ENCODE data around the gene C17orf67. TPM values are rescaled to one million over a fixed set of nuclear protein-coding genes. Genes with fewer than 3 reads are reported as not detected.

C17orf67 gene
- polyA plus RNA-seq, 3 donors = 0.34 to 0.45 (median 0.39) TPM

DNA sequence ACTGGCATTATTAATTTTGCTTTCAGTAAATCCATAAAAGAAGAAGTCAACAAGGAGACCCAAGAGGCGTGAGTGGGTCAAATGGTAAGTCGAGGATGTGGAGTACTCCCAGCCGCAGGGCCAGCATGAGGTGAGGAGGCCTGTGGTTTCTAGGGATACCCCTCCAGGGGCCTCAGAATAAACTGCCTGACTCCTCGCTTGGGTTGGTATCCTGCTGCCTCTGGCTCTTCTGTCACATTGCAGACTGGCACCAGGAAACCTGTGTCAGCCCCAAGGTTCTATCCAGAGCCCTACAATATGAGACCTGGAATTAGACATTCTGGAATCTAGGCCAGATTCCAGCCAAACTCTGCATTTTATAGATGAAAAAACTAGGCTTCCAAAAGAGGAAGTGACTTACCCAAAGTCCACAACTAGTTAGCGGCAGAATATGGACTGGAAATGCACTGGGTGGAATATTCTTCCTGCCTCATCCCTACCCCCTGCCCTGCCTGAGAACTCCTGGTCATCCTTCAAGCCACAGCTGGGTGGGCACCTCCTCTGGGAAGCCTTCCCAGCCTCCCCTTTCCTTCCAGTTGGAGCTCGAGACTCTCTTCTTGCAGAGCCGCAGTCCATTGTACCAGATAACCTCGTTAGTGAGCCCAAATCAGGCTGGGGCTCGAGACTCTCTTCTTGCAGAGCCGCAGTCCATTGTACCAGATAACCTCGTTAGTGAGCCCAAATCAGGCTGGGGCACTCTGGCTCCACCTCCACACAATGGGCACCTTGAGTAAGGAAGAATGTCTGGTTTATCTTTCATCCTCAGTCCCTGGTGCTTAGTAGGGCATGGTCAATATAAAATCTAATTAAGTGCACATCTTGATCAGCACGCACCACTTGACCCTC is 22.6 kb downstream of the C17orf67 start:
- no peak overlapping the region for H3K27ac ChIP-seq (ENCODE audit: low read depth, low read length)
- 83 to 93% (median 86%) methylated on average over 12 of the region's 12 CpGs for WGBS, 3 donors

DNA sequence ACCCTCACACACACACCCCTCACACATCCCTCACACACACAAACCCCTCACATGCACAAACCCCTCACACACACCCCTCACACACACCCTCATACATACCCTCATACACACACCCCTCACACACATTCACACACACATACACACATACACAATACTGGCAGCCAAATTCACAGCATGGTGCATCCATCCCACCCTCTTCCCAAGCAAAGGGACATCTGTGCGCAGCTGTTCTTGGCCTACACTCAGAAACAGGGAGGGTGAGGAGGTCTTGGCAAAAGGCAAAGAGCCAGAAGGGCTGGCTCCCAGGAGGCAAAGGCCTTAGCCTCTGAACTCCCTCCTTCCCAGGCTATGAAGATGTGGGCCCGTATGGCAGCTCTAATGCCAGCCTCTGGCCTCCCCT is 23.4 kb downstream of the C17orf67 start:
- H3K27ac ChIP-seq (ENCODE audit: low read depth, low read length) = no peak overlapping the region
- 65 to 78% (median 78%) methylated on average over 2 of the region's 2 CpGs for WGBS, 3 donors

DNA sequence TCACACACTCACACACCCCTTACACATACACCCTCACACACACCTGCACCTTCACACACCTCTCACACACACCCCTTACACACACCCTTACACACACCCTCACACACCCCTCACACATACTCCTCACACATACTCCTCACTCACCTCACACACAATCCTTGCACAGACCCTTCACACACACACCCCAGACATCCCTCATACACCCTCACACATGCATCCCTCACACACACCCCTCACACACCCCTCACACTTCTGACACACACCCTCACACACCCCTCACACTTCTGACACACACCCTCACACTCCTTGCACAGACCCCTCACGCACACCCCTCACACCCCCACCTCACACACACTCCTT is 23.9 kb downstream of the C17orf67 start:
- no peak overlapping the region for H3K27ac ChIP-seq (ENCODE audit: low read depth, low read length)
- WGBS, 3 donors = 83 to 95% (median 91%) methylated on average over 1 of the region's 1 CpG

DNA sequence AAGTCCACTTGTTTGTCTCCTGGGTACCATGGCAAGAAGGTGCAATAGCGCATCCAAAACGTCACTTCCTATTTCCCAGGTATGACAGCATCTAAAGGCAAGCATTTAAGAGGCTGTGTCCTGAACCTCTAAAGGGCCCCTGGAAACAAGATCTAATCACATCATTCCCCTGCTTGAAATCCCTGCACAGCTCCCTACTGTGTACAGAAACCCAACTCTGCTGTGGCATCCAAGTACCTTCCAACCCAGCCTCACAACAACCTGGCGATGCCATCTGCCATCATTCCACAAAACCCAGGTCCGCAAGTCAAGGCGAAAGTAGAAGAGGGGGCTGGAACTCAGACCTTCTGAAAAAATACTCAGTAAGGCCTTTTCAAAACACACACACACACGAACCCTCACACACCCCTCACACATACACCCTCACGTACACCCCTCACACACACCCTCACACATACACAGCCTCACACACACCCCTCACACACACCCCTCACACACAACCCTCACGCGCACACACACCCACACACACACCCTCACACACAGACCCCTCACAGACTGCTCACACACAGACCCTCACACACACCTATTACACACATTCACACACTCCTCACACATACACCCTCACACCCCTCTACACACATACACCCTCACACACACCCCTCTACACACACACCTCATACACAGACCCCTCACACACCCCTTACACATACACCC is 24.5 kb downstream of the C17orf67 start:
- WGBS, 3 donors = 90 to 95% (median 95%) methylated on average over 9 of the region's 9 CpGs

DNA sequence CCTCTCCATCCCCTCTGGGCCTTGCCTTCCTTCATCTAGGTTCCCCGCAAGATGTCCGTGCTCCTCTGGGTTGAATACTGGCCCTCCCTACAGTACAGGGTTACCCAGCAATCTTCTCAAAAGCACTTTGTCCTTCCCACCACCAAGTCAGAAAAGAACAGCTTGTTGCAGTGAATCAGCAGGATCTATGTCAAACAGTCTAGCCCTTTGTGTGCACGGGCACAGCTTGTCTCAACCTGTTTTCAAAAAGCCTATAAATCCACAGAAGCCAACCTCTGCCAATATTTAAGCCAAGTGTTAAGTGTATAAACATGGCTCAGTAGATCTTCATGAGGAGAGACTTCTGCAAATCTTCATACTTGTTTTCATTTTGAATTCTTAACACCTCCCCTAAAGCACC is 25.2 kb downstream of the C17orf67 start:
- no peak overlapping the region for H3K27ac ChIP-seq (ENCODE audit: low read depth, low read length)
- 81 to 86% (median 83%) methylated on average over 3 of the region's 3 CpGs for WGBS, 3 donors

More for the DNA sequence above, 24.5 kb downstream of the C17orf67 start:
- no peak overlapping the region for H3K27ac ChIP-seq (ENCODE audit: low read depth, low read length)

DNA sequence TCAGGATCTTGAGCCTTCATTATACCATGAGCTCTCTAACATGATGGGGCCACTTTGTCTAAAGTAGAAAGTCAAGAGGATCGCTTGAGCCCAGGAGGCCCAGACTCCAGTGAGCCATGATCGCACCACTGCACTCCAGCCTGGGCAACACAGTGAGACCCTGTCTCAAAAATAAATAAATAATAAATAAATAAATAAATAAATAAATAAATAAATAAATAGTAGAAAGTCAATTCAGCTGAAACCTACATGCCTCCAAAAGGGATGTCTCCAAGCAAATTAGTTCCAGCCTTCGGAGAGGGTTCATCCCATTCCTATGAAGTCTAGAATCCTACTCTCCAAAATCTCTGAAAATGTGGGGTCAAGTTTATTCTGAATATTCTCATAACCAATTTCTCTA is 26.0 kb downstream of the C17orf67 start:
- 97 to 99% (median 97%) methylated on average over 3 of the region's 3 CpGs for WGBS, 3 donors
- H3K27ac ChIP-seq (ENCODE audit: low read depth, low read length) = no peak overlapping the region

DNA sequence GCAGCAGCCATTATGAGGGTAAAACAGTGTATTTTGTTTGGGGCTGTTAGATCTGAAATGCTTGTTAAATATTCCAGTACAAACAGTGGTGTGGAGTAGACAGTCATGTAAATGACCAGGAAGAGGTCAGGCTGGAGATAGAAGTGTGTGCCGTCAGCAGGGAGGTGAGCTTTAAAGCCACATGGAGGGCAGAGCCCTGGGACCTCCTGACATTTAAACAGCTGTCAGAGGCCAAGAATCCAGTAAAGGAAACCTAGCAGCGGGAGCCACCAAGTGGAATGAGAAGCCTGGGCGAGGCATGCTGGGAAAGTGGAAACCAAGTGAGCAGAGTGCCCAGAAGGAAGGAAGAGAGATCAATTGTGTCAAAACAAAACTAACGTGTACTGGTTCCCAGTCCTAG is 26.8 kb downstream of the C17orf67 start:
- no peak overlapping the region for H3K27ac ChIP-seq (ENCODE audit: low read depth, low read length)
- WGBS, 3 donors = 72 to 84% (median 83%) methylated on average over 4 of the region's 4 CpGs

DNA sequence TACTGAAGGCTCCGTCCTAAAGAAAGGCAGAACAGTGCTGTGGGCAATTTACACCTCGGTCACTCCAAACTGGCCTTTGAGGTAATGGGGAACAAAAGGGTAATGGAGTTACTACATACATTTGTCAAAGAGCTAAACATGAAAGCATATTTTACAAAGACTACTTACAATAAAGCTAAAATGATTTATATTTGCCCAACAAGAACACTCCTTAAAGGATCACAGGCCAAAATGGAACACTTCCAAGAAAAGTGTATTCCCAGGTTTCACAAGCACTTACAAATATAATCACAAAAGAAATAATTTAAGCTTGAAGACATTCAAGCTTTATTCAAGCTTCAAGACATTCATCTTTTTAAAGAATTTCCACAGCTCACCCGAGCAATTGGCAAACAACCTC is 29.3 kb downstream of the C17orf67 start:
- H3K27ac ChIP-seq (ENCODE audit: low read depth, low read length) = no peak overlapping the region
- WGBS, 3 donors = 82 to 90% (median 82%) methylated on average over 3 of the region's 3 CpGs

DNA sequence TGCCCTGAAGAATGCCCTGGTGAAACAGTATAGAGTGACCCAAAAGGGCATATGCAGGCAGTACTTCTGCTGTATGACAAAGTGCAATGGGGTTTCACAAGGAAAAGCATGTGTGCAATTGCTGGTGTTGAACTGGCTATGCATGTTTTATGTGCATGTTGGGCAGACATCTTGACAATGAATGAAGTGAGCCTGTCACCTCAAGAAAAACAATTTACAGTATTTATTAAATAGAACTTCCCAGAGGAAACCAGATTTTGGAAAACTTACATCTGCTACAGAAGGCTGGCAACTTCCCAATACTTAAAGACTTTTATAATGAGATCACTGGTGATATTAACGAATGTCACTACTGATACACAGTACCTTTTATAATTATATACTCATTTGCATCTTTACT is 30.6 kb downstream of the C17orf67 start:
- WGBS, 3 donors = 66 to 86% (median 78%) methylated on average over 1 of the region's 1 CpG
- H3K27ac ChIP-seq (ENCODE audit: low read depth, low read length) = no peak overlapping the region

DNA sequence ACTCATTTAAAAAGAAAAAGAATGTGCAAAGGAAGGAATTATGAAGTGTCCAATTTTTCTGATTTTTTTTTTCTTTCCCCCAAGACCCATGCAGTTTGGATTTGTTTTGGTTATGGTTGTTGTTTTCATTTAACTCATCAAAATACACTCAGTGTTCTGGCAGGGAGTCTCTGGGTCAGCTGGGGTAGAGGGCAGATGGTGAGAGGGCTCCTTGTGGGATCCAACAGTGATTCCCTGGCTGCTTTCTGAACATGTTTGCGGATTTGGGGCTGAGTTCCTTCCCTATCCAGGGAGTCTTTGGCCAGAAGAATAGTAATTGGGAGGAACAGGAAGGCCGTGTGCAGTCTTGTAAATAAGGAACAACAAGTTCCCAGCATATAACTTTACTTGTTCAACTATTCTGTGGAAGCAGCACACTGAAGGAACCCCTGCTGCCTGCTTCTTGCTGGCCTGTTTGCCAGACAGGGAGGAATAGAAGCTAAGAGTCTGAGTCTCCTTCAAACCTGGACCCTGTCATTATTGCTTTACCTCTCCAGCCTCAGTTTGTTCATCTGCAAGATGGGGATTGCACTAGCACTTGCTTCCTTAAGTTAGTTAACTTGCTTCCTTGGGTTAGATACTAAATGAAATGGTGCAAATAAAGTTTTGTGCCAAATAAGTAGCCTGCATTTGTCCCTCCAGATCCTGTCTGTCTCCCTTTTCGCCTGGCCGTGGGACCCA is 32.1 kb downstream of the C17orf67 start:
- WGBS, 3 donors = 73 to 84% (median 77%) methylated on average over 4 of the region's 4 CpGs
- no peak overlapping the region for H3K27ac ChIP-seq (ENCODE audit: low read depth, low read length)

DNA sequence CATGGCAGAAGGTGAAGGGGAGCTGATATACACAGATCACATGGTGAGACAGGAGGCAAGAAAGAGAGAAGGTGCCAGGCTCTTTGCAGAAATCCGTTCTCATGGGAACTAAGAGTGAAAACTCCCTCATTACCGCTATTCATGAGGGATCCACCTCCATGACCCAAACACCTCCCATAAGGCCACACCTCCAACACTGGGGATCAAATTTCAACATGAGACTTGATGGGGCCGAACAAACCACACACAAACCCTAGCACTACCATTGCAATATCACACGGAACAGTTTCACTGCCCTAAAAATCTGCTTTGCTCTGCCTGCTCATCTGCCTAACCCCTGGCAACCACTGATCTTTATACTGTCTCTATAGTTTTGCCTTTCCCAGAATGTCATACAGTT is 34.8 kb downstream of the C17orf67 start:
- WGBS, 3 donors = 50 to 67% (median 53%) methylated on average over 4 of the region's 4 CpGs
- H3K27ac ChIP-seq (ENCODE audit: low read depth, low read length) = no peak overlapping the region

DNA sequence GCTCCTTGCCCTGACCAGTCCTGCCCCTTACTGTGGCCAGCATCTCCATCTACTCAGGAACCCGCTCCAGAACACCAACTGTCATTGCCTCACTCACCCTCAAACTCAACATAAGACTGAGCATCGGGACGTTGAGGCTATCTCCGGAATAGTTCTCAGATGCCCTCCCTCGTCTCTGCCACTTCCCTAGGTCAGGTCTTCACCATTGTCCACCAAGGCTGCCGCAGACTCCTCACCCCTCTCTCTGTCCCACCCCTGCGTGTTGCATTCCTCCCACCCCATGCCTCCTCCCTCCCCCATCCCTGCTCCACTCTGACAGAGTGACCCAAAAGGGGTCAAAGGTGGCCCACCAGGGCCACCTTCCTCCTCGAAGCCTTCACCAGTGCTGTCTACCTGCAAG is 37.2 kb downstream of the C17orf67 start:
- H3K27ac ChIP-seq (ENCODE audit: low read depth, low read length) = no peak overlapping the region
- 84 to 94% (median 91%) methylated on average over 8 of the region's 8 CpGs for WGBS, 3 donors

DNA sequence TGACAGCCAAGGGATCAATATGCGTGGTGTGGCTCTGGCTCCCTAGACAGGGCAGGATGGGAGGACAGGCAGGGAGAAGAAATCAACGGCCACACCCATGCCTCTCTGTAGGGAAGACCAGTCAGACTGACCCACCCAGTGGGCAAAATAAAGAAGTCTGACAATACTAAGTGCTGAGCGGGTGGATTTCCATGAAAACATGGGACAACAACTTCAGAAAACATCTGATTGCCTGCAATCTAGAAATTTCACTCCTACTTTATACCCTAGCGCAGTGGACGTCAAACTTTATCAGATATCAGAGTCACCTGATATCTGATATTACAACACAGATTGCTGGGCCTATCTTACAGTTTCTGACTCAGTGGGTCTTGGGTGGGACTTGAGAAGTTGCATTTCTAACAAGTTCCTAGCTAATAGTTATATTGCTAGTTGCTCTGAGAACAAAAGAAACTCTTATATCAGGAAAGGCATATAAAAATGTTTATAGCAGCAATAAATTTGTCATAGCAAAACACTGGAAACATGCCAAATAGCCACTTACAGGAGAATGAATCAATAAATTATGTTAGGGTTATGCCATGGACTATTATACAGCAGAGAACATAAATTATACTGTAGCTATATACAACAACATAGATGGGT is 38.4 kb downstream of the C17orf67 start:
- no peak overlapping the region for H3K27ac ChIP-seq (ENCODE audit: low read depth, low read length)
- 81 to 88% (median 87%) methylated on average over 5 of the region's 5 CpGs for WGBS, 3 donors

DNA sequence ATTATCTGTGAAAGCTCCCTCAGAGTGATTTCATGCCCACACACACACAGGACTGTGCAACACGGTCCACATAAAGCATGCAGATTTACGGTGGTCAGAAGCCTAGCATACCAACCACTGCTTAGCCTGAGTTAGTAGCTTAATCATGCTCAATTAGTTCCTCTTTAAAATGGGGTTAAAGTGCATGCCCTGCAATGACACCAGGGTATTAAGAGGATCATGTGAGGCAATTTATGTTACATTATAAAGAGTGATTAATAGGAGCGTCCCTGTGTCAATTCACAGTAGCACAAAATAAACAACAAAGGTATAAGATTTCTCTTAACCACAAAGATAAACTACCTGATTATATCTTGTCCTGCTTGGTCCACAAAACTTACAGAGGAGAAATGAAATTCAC is 39.8 kb downstream of the C17orf67 start:
- WGBS, 3 donors = 50 to 61% (median 61%) methylated on average over 3 of the region's 3 CpGs
- no peak overlapping the region for H3K27ac ChIP-seq (ENCODE audit: low read depth, low read length)

DNA sequence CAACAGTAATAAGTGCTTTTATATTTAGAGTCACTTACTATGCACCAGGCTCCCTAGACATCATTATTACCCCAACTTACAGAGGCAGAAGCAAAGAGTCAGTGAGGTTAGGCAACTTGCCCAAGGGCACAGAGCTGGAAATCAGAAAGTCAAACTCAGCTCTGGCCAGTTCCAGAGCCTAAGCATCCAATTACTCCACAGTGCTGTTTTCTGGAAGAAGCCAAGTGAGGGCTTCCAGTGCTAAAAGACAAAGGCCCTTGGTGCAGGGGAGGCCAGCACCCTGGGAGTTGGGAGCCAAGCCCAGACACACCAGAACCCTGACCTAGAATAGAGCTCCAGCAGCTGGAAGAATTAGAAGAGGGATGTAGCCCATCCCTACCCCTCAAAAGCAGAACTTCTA is 40.2 kb downstream of the C17orf67 start:
- H3K27ac ChIP-seq (ENCODE audit: low read depth, low read length) = no peak overlapping the region

DNA sequence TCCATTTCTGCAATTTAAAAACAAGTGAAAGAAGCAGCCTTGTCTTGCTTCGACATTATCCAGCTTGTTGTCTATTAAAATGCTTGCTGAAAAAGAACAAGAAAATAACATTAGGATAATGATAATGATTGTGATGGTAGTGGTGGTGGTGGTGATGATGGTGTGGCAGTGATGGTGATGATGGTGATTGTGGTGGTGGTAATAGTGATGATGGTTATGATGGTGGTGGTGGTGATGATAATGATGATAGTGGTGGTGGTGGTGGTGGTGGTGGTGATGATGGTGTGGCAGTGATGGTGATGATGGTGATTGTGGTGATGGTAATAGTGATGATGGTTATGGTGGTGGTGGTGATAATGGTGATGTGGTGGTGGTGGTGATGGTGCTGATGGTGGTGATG is 41.5 kb downstream of the C17orf67 start:
- WGBS, 3 donors = 90 to 100% (median 93%) methylated on average over 1 of the region's 1 CpG
- H3K27ac ChIP-seq (ENCODE audit: low read depth, low read length) = no peak overlapping the region

DNA sequence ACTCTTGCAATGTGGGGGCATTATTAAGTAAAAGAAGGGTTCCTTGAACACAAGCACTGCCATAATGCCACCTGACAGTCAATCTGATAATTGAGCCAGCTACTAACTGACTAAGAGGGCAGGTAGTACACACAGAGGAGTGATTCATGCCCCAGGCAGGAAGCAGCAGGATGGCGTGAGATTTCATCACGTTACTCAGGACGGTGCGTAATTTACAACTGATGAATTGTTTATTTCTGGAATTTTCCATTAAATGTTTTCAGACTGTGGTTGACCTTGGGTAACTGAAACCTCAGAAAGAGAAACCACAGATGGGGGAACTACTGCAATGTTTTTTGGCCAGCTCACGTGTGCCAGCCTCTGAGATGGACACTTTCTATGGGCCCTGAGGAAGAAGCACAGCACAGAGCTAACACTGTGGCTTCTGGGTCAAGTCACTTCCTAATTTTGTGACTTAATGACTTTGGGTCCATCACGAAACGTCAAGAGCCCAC is 46.7 kb downstream of the C17orf67 start:
- 39 to 67% (median 50%) methylated on average over 7 of the region's 7 CpGs for WGBS, 3 donors
- H3K27ac ChIP-seq (ENCODE audit: low read depth, low read length) = no peak overlapping the region

DNA sequence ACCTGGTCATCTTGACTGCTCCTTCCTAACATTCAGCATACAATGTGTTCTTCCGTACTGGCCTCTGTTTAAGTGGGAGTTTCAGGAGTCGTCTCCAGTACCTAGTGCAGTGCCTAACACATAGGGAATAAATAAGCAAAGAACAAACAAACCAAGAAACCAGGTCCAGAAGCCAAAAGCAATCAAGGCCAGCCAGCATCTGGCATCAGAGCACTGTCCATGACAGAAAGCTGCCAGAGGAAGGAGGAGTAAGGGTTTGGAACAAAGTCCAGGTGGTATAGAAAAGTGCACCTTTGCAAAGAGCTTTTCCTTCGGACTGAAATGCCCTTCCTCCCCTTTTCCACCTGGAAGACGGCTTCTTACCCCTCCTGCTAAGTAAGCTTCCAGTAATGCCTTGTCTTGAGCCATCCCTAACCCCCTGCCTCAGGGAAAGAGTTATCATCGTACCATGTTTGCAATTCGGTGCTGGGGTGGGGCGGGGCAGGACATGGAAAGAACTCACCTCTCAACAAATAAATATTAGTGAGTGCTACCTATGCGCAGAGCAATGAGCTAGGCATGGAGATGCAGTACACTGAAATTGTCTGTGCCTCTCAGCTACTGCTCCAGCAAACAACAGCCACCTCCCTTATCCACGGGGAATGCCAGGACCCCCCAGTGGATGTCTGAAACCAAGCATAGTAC is 47.6 kb downstream of the C17orf67 start:
- H3K27ac ChIP-seq (ENCODE audit: low read depth, low read length) = no peak overlapping the region
- WGBS, 3 donors = 79 to 90% (median 81%) methylated on average over 9 of the region's 9 CpGs

Data from adipose tissue (tissue), 3 donors.